WI38 (cell line): ENCODE measurements around the gene CFAP119.
"Not testable (repeated sequence)": the region's sequence is repeated elsewhere in the genome, so short reads cannot be mapped to it uniquely, and the experiment has no call there.

Source experiments
- H3K4me3 ChIP-seq: 2 replicates; pipeline ENCODE4 v1.5.1; 2011; ENCODE audit warnings: low read depth, mild to moderate bottlenecking, control low read depth, low read length
- CTCF ChIP-seq: IDR thresholded peaks from 2 replicates; pipeline ENCODE4 v1.5.1; 2012; ENCODE audit warnings: low read depth, mild to moderate bottlenecking, control low read depth, low read length

Gene CFAP119

GRCh38 chr16:30761928-30762902, at the start of gene CFAP119, which contains the start of gene RNF40:
TSS of gene CFAP119 (minus strand) at chr16:30762062. CDS start at chr16:30761748, 314 bp downstream.
TSS of gene RNF40 (plus strand) at chr16:30762322. CDS start at chr16:30762546, 224 bp downstream.
- no peak for TF ChIP-seq CTCF
- H3K4me3 ChIP-seq: peak within 1 kb of the TSS; percentile 95

- H3K4me3 ChIP-seq: not testable (repeated sequence)
These were observed 47.8 kb upstream of the CFAP119 start for GRCh38 chr16:30809675-30810074.

GRCh38 chr16:30808890-30809426, 47.1 kb upstream of the CFAP119 start:
- H3K4me3 ChIP-seq: not testable (repeated sequence)

- H3K4me3 ChIP-seq: no peak overlapping the region
- TF ChIP-seq CTCF: no peak
These were observed 46.3 kb upstream of the CFAP119 start for GRCh38 chr16:30808146-30808545.

GRCh38 chr16:30805370-30806169, 43.7 kb upstream of the CFAP119 start:
- peak overlapping the region; percentile 83 for H3K4me3 ChIP-seq
- TF ChIP-seq CTCF: no peak

- TF ChIP-seq CTCF: no peak
- peak overlapping the region; percentile 83 for H3K4me3 ChIP-seq
These were observed 43.2 kb upstream of the CFAP119 start for GRCh38 chr16:30805056-30805369.

GRCh38 chr16:30802936-30803335, 41.1 kb upstream of the CFAP119 start:
- H3K4me3 ChIP-seq: no peak overlapping the region
- no peak for TF ChIP-seq CTCF
